GM18526 (cell line): Measurements from ENCODE around the gene NBEA.
A peak's percentile ranks its signal among the peaks of the same experiment; 100 is the strongest.

ENCODE experiments used
- POLR2A ChIP-seq: IDR thresholded peaks from 3 replicates; pipeline ENCODE4 v1.6.1; 2011; ENCODE audit not compliant: insufficient read length; ENCODE audit errors: extremely low read depth

Gene NBEA

DNA sequence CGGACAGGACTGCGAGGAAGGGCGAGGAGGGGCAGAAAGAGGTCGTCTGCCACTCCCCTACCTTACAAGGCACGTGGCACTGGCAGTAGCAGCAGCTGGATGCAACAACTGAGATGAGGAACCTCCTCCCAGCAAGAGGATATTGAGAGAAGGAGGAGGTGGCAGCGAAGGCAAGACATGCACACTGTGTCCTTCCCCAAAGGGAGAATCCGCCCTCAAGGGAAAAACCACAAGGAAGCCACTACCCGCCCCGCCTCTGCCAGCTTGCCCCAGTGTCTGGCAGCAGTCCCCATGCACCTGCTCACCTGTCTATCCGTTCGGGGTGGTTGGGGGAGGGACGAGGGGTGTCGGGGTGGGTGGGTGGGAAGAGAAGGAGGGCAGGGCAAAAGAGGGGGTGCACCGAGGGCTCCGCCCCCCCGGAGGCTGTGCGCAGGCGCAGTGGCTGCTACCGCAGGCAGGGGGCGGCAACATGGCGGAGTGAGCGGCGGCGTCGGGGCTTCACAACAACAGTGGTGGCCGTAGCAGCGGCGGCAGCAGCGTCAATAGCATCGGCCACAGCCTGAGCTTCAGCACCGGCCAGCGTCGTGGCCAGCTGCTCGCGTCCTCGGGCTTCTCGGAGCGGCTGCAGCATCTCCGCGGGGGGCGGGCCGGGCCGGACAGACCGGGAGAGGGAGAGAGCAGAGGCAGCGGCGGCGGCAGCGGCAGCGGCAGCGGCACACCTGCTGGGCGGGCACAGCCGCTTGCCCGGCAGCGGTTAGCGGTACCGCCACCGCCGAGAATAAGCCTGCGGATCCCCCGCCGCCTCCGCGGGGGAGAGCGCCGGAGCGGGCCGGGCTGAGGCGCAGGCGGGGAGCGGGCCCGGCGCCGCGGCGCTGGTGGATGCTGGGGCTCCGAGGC, at the start of gene NBEA:
Gene NBEA, plus strand, starts transcription at position 436 of the 897 bp plus-strand sequence. CDS start 551 bp downstream, outside the sequence.
- TF ChIP-seq POLR2A = peak; percentile 39

DNA sequence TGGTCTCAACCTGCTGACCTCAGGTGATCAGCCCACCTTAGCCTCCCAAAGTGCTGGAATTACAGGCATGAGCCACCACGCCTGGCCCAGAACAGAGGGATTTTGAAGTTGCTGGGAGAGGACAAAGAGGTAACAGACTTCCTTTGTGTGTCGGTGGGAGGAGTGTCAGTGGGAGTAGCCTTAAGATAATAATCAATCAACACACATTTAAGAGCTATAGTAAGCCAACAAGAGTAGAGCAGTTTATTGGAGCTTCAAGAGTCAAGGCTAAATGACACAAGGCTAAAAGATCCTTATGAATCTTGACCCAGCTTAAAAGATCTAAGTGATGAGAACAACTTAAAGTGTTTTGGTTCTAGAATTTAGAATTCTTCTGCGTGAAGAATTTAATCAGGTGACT, 47.3 kb upstream of the NBEA start:
- TF ChIP-seq POLR2A = no peak

GRCh38 chr13:34897220-34897619, 44.9 kb upstream of the NBEA start:
- TF ChIP-seq POLR2A = no peak

DNA sequence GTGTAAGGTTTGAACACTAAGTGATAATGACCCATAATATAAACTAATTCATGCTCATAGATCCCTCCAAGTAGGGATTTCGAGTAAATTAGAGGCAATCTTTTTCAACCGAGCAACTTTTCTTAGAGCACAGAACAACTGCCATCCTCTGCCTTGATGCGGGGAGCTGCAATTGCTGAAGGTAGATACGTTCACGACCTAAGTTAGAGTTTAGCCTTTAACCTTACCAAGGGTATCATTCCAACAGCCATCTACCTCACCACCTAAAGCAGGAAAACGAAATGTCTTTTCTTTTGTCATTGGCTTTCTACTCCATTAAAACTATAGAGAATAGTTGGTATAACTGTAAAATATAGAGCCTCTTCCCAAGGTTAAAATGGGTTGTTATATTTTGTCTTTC, 42.2 kb upstream of the NBEA start:
- no peak for TF ChIP-seq POLR2A

DNA sequence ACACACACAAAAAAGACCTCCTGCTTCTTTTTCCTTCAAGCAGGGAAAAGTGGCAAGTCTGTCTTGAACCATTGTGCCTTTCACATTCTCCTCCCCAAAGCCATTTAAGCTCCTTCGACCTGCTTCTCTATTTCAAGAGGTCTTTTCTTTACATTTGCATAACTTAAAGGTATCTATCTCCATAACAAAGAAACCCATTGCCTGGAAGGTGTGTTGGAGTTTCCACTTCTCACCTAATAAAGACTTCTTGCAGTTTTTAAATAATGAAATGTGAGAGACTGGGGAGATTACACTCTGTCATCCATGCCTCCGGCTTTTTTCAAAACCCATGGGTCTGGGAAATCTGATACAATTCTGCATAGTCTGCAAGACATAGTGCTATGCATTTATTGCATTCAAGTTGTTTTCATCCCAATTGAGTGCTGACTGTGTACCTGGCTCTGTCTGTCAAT, 41.8 kb upstream of the NBEA start:
- no peak for TF ChIP-seq POLR2A

DNA sequence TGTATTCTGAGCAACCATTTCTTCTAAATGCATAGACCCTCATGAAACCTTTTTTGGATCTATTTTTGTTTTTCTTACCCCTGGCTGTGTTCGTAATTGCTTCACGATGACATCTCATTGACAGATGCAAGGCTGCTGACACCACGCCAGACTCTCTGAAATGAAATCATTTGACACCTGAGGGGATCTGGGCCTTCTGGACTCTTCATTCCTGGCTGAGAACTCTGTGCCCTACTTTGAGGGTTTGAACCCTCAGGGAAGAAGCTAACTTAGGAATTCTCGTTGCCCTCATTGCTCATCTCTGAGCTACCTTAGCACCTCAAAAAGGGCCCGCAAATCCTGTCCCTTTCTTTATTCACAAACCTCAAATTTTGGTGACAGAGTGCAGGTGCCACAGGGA, 40.5 kb upstream of the NBEA start:
- no peak for TF ChIP-seq POLR2A

GRCh38 chr13:34911159-34911558, 30.9 kb upstream of the NBEA start:
- TF ChIP-seq POLR2A = no peak

DNA sequence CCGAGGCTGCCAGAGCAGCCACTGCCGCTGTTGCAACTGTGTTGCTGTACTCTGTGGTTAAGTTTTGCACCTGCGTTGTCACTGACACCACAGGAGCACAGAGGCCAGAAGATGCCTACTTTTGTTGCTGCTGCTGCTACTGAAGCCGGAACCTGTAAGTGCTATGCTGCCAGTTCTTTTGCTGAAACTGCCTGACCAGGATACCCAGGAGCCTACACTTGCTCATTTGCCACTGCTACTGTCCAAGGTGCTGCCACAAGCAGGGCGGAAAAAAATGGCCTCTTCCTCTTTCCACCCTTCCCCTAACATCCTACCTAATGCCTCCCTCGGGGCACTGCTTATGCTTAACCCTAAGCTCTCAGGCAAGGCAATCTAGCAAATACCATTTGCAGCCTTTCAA, 29.0 kb upstream of the NBEA start:
- no peak for TF ChIP-seq POLR2A

DNA sequence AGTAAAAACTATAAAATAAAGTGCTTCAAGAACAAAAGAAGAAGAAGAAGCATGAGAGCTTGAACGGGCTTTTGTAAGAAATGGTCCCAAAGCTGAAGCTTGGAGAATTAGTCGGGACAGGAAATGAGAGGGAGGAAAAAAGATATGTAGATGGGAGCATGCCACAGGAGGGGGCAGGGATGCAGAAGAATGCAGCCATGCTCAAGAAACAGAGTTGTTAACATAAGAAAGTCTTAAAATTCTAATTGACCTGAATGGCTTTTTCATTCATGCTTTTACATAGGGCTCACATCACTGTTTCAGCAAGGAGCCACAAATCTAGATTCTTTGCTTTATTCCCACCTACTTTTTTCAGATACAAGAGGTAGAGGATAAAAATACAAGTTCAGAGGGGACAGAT, 27.7 kb upstream of the NBEA start:
- TF ChIP-seq POLR2A = no peak

DNA sequence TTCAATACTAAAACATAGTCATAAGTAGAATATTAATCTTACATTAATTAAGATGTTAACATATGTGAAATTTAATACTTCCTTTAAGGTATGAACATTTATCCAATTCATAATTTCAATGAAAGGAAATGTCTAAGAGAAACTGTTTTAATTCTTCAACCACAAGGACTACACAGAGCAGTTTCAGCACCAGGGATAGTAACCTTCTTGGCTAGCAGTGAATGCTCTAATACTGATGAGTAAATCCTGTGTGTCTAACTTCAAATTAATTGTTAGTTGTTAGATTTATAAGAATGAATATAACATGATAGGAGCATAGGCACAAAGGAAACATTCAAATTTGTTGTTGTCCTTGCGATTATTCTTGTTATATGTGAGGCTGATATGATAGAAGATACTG, 15.6 kb upstream of the NBEA start:
- TF ChIP-seq POLR2A = no peak

- TF ChIP-seq POLR2A = no peak
Measured at GRCh38 chr13:34931572-34931971, 10.5 kb upstream of the NBEA start.

- no peak for TF ChIP-seq POLR2A
Measured at GRCh38 chr13:34933349-34933748, 8.7 kb upstream of the NBEA start.

GRCh38 chr13:34933786-34934185, 8.3 kb upstream of the NBEA start:
- no peak for TF ChIP-seq POLR2A

DNA sequence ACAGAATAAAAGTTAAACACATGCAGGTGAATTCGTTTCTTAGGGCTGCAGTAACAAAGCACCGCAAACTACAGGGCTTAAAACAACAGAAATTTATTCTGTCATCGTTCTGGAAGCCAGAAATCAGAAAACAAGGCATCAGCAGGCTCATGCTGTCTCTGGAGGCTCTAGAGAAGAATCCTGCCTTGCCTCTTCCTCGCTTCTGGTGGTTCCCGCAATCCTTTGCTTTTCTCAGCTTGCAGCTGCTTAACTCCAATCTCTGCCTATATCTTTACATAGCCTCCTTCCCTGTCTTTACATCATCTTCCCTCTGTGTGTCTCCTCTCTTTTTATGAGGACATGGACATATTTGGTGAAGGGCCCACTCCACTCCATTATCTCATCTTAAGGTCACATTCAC, 6.2 kb upstream of the NBEA start:
- no peak for TF ChIP-seq POLR2A

- no peak for TF ChIP-seq POLR2A
Measured at GRCh38 chr13:34939771-34940170, 2.3 kb upstream of the NBEA start.

- no peak for TF ChIP-seq POLR2A
Measured at GRCh38 chr13:34941436-34941834, 635 bp upstream of the NBEA start.
